Erythroblast (primary cell): ENCODE results near the gene PMVK.

Experiments used
- GATA1 ChIP-seq: IDR thresholded peaks from 2 replicates; pipeline ENCODE4 v1.6.1; 2011; ENCODE audit warnings: low read depth, mild to moderate bottlenecking, control low read depth, low read length, moderate library complexity
- POLR2A ChIP-seq: IDR thresholded peaks from 2 replicates; pipeline ENCODE4 v1.6.1; 2011; ENCODE audit warnings: mild to moderate bottlenecking, low read length

GRCh38 chr1:154983776-154984466 is 47.4 kb upstream of the PMVK start:
- TF ChIP-seq POLR2A = no peak
- no peak for TF ChIP-seq GATA1
